HEK293 (cell line): ENCODE measurements around the gene PSAPL1.

ENCODE experiments used
- BCL11A ChIP-seq: fragments of 450-650 bp; formaldehyde crosslinking; IDR thresholded peaks from 2 replicates; pipeline ENCODE4 v1.5.1; 2016; ENCODE audit warnings: low read depth, missing biosample characterization, missing genetic modification characterization
- CTCF ChIP-seq: fragments of 450-650 bp; formaldehyde crosslinking; IDR thresholded peaks from 2 replicates; pipeline ENCODE4 v1.5.1; 2016; ENCODE audit warnings: missing biosample characterization, missing genetic modification characterization
- GLI2 ChIP-seq: fragments of 450-650 bp; formaldehyde crosslinking; IDR thresholded peaks from 2 replicates; pipeline ENCODE4; 2017; ENCODE audit warnings: missing biosample characterization, missing genetic modification characterization, low read depth, borderline replicate concordance
- KLF16 ChIP-seq: fragments of 450-650 bp; formaldehyde crosslinking; IDR thresholded peaks from 2 replicates; pipeline ENCODE4 v1.5.1; 2017; ENCODE audit warnings: missing biosample characterization, missing genetic modification characterization
- REST ChIP-seq: fragments of 450-650 bp; formaldehyde crosslinking; IDR thresholded peaks from 2 replicates; pipeline ENCODE4 v1.5.1; 2016; ENCODE audit warnings: missing biosample characterization, missing genetic modification characterization
- ZNF830 ChIP-seq: fragments of 450-650 bp; IDR thresholded peaks from 2 replicates; pipeline ENCODE4 v1.5.0; 2018; ENCODE audit warnings: missing biosample characterization, missing genetic modification characterization, low read depth, mild to moderate bottlenecking, moderate library complexity

- TF ChIP-seq GLI2 (tag by site-specific recombination): no peak
- TF ChIP-seq ZNF830 (tag by site-specific recombination): no peak
- TF ChIP-seq CTCF (tag by site-specific recombination): no peak
- TF ChIP-seq BCL11A: no peak
- no peak for TF ChIP-seq REST (tag by site-specific recombination)
- TF ChIP-seq KLF16 (tag by site-specific recombination): no peak
These were observed 49.5 kb downstream of the PSAPL1 start for GRCh38 chr4:7384929-7385890.
